HG03378 (cell line): ENCODE data around the gene CCDC186.
"Not testable (repeated sequence)": the region's sequence is repeated elsewhere in the genome, so short reads cannot be mapped to it uniquely, and the experiment has no call there.

Source experiments
- ATAC-seq: cut with Tn5 transposase; IDR thresholded peaks from one replicate; pipeline ENCODE4 v1.9.1; 2021; ENCODE audit warnings: mild to moderate bottlenecking, moderate library complexity; ENCODE audit not compliant: unreplicated experiment

CCDC186 gene

DNA sequence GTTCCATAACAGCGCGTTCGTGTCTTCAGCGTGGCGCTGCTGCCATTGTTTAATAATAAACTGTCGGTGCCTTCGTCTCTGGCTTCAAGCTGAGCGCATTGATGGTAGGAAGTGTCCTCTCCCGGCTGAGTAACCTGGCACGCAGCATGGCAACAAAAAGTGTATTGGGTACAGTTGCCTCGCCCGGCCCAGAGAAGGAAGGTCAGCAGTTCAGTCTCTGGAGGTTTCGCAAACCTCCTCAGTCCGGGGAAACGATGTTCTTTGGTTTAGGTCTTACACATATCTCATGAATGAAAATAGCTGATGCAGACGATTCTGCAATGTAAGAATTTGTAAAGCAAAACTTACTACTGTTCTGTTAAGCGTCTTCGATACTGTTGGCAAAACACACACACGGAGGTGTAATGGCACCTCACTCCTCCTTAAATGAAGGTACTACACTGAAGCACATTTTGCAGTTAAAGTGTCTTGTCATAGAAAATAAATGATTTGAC is 739 bp upstream of the CCDC186 start:
- ATAC-seq: peak; percentile 19

DNA sequence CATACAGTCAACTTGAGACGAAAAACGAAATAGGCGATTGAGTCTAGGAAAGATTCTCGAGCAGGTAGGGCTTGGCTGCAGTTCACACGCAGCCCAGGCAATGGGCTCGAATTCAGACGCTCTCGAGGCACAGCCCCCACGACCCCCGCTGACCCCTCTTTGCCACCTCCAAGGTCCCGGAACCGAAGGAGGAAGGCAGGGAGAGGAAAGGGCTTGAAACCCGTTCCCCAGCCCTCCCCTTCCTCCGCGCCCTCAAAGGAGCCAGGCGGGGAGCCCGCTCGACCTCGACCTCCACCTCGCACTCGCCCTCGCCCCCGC is 441 bp downstream of the CCDC186 start:
- no peak for ATAC-seq

DNA sequence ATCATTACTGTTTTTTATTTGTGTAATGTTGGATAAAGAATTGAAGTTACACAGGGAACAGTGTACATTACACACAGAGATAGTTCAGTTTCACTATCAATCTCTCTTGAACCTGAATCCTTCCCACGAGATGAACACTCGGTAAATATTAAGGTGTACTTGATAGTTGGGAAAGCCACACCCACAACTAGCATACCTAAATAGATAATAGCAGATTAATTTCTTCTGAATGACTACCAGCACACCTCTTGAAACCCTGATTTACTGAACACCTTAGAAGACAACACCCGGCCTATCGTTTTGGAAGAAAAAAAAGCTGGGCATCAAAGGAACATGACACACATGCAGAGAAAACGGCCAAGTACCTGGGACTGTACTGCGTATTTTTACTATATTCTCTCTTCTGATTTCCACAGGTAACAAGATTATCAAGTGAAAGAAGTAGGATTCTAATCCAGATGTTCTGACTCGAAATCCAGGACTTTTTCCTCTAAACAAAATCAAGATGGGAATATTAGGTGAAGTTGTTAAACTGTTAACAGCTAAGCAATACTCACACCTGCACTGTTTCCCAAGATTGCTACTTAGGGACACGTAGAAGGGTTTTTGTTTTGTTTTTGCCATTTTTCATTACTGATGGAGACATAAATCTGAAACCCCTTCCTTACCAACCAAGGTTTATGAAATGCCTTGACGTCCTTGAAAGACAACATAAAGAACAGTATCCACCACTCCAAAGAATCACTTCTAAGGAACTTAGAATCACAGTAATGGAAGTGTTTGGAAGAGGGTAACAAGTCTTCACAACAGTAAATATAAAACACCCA is 1.0 kb downstream of the CCDC186 start:
- ATAC-seq: no peak

DNA sequence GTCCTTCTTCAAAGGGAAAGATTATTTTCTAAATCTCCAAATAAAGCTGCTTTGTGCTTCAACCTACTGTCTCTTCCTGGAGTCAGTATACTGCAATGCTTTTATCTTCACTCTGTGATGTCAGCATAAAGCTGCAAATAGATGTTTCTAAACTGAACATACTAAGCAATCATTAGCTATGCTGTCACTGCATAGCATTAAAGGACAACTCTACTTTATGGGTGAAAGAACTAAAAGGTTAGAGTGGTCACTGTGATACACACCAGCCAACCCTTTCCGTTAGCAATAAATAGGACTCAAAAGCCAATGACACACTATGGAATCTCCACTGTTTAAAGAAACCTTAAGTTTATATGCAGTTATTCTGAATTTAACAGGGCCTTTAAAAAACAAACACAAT is 1.8 kb downstream of the CCDC186 start:
- no peak for ATAC-seq

DNA sequence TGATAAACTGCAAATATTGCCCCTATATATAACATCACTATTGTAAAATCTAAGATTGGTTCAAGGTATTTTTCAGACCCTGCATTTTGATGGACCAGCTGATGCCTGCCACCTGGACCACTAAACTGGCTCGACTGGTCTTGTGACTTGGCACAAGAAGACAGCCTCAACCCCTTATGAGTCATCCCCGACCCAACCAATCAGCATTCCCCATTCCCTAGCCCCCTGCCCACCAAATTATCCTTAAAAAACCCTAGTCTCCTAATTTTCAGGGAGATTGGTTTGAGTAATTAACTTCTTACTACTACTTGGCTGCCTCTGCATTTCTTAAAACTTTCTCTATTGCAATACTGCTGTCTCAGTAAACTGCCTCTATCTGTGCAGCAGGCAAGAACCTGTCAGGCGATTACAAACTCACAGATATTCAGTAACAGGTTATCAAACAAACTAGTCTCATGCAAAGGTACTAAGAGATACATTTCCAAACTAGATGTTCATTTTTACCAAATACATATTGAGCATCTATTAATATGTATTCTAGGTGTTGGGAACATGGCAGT is 5.5 kb downstream of the CCDC186 start:
- no peak for ATAC-seq

DNA sequence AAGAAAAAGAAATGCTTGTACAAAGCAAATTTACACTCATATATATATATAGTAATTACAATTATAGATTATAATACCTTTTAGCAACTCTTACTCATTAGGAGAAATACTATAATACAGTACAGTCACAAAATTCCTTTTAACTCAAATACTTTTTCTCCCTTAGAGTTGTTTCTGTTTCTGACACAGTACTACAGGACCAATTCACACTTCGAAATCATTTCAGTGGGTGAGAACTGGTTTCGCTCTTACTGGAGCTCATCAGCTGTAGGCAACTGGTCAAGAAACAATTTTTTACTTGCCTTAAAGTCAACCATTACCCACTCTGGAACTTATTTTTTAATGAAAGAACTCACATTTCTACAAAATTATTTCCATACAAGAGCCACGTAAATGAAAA is 6.0 kb downstream of the CCDC186 start:
- ATAC-seq: no peak

DNA sequence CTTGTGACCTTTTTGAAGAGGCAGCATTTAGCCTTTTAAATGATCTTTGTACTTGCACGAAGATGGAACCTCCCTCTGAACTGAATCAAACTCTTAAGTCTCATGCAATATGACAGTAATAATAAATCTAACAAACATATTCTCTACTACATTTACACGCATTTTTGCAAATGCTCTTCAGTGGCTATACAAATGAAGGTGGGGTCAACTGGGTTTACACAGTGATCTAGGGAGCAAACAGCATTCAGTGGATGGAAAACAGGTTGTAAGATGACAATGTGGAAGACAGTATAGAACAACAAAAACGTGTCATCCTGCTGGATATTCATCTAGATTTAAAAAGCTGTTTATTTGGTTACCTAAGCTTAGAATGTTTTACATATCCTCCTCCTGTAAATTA is 7.5 kb downstream of the CCDC186 start:
- ATAC-seq: no peak

DNA sequence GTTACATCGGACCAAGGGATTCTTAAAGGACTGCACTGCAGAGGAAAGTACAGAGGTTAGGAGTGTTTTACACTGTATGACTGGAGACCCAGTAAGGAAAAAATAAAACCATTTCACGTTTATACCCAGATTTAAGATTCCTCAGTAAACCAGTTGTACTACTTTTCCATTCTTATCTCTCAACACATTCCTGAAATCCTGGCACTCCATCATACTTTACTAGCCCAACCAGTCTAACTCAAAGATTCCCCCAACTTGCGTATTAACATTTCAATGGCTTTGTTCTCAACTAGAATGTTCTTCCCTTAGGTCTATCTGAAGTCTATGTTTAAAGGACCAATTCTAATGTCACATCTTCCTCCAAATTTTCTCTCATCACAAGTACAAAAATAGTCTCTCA is 8.0 kb downstream of the CCDC186 start:
- ATAC-seq: no peak

DNA sequence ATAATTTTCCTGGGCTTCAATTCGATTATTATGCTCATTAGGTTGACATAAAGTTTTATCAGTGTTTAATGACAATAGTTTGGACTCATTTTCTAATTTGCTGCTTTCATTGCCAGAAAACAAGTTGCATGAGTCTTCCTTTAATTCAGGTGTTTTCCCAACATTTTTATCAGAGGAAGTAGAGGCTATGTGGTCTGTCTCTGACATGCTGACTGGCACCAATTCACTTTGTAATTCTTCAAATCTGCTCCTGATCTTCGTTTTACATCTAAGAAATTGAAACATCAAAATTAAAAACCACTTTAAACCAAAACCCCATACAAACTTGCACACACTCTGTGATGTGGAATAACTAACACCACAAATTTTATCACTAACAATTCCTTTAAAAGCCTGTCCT is 10.9 kb downstream of the CCDC186 start:
- ATAC-seq: no peak

DNA sequence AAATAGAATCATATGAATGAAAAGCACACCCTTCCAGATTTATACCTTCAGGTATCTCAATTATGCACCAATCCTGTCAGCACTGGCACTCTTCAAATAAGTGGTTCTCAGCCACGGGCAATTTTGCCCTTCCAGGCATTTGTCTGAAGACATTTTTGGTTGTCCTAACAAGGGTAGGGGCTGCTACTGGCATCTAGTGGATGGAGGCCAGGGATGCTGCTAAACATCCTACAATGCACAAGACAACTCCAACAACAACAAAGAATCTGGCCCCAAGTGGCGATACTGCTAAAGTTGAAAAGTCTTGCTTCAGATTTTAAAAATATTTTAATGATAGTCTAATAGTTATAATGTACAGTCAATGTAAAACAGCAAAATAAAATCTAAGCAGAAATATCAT is 16.1 kb downstream of the CCDC186 start:
- ATAC-seq: no peak

DNA sequence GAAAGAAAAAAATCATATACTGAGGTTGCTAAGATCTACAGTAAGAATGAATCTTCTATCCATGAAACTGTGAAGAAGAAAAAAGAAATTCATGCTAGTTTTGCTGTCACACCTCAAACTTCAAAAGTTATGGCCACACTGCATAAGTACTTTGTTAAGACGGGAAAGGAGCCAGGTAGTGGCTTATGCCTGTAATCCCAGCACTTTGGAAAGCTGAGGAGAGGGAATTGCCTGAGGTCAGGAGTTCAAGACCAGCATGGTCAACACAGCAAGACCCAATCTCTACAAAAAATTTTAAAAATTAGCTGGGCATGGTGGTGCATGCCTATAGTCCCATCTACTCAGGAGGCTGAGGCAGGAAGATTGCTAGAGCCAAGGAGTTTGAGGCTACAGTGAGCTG is 22.1 kb downstream of the CCDC186 start:
- ATAC-seq: no peak

DNA sequence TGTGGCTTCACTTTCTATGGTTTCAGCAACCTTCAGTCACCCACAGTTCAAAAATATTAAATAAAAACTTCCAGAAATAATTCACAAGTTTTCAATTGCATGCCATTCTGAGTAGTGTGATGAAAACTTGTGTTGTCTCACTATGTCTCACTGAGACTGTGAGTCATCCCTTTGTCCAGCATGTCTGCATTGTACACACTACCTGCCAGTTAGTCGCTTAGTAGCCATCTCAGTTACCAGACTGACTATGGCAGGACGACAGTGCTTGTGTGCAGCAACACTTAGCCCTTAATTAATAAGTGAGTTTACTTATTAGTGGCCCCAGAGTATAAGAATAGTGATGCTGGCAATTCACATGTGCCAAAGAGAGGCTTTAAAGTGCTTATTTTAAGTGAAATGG is 22.5 kb downstream of the CCDC186 start:
- no peak for ATAC-seq

DNA sequence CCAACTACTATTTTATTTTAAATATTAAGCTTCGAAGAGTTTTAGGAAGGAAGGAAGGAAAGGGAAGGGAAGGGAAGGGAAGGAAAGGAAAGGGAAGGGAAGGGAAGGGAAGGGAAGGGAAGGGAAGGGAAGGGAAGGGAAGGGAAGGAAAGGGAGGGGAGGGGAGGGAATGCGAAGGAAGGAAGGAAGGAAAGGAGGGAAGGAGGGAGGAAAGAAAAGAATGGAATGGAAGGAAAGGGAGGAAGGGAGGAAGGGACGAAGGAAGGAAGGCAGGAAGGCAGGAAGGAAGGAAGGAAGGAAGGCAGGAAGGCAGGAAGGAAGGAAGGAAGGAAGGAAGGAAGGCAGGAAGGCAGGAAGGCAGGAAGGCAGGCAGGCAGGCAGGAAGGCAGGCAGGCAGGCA is 24.5 kb downstream of the CCDC186 start:
- not testable (repeated sequence) for ATAC-seq

DNA sequence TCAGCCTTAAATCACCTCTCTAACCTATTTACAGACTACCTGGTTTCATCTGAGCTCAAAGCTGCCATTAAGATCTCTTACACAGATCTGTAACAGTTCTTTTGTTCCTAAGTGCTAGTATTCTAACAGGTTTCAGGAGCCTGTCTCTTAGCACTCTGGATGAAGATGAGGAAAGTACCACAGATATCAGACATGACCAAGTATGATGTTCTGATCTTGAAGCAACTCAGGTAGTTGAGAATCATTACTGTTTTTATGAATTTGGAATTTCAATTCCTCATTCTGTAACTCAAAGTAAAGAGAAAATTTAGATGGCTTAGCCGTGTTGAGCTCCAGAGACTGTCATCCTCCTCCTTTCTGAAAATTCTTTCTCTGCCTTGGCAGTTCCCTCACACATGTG is 30.8 kb downstream of the CCDC186 start:
- no peak for ATAC-seq

DNA sequence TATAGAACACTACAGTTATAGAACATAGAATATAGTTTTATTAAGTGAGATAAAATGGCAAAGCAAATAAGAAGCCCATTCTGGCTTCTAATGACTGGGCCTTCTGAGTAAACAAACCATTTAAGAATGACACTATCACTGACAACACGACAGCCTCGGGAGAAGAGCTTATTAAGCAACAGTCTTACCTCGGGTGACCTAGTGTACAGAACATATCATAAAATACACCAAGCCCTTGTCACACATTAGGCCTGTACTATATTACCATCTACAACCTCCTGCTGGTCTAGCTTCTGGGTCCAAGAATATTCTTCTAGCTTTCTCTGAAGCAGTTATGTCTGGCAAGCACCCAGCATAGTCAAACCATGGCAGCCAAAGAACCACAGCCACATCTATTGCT is 32.0 kb downstream of the CCDC186 start:
- no peak for ATAC-seq

DNA sequence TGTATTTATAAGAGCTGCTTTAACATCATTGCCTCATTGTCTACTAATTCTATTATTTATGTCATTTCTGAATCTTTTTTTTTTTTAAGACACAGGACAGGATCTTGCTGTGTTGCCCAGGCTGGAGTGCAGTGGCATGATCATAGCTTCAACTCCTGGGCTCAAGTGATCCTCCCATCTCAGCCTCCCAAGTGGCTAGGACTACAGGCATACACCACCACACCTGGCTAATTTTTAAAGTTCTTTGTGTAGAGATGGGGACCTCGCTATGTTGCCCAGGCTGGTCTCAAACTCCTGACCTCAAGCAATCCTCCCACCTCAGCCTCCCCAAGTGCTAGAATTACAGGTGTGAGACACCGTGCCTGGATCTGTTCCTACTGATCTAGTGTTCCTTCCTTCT is 33.2 kb downstream of the CCDC186 start:
- ATAC-seq: not testable (repeated sequence)

DNA sequence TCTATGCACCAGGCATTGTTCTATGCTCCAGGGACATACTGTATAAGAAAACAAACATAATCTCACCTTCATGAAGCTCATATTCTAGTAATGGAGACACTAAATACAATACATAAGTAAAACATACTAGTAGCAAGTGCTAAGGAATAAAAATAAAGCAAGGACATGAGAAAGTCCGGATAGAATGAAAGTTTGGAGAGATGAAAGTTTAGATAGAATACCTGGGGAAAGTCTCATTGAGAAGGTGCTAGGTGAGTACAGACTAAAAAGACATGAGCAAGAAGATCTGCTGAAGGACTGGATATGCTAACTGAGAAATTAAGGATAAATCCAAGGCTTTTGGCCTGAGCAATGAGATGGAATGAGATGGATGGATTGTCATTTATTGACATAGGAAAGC is 34.0 kb downstream of the CCDC186 start:
- no peak for ATAC-seq

DNA sequence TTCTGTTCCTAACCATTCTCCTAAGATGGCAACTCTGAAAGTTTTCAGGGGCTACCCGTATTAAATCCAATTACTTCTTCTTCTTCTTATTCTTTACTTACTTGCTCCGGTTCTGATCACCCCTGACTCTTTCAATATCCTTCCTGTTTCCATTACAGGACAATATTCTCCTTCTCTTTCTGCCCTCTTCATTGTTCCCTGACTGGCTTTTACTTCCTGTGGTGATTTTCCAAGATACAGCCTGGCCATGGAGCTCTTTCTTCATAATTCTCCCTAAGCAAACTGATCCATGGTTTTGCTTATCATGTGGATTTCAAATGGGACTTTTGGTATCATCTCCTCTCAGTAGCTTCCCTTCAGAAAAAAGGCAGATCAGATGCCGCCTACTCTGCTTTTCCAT is 35.4 kb downstream of the CCDC186 start:
- no peak for ATAC-seq

DNA sequence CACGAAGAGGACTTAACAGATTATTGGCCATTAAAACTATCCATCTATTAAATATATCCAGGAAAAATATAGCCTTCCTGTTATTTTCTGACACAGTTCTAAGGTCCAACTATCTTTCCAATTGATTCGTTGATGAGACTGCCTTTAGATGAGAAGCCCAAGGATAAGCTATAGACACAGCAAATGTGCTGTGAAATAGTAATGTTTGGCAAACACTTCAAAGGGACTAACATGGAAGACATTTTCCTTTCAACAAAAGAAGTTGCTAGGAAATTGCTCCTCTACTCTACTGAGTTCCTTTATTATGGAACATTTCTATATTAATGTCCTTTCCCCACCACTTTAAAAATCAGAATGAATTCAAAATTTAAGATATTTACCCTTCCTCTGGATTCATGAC is 38.5 kb downstream of the CCDC186 start:
- no peak for ATAC-seq

DNA sequence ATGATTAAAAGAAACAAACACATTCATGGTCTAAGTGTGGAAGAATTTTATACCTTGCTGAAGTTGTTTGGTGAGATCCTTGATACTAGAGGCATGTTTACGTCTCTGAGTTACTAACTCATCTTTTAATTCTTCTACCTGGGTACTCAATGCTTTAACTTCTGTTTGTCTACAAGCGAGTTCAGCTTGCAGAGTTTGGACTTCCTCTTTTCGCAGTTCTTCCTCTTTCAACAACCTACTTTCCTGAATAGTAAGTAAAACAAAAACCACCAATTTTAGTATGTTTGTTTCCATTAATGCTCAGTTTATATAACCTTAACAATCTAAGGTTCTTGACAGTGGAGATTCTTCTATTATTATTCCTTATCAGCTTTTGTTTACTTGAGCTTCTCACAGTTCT is 42.9 kb downstream of the CCDC186 start:
- ATAC-seq: peak; percentile 85

DNA sequence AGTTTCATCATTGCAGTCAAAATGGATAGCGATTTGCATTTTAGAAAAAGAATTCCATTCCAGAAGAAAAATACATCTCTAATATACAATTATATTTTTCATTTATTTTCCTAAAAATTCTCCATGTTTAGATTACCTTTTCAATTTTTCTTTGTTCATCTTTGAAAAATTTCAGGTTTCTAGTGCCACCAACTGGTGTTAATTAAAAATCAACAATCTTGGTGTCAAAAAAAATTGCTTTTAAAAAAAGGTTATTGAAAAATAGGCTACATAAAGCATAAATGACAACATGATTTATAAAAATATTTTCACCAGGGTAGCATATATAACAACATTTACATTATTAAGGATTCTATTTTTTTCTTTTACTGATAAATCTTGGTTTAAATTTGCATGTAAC is 53.0 kb downstream of the CCDC186 start:
- ATAC-seq: no peak

DNA sequence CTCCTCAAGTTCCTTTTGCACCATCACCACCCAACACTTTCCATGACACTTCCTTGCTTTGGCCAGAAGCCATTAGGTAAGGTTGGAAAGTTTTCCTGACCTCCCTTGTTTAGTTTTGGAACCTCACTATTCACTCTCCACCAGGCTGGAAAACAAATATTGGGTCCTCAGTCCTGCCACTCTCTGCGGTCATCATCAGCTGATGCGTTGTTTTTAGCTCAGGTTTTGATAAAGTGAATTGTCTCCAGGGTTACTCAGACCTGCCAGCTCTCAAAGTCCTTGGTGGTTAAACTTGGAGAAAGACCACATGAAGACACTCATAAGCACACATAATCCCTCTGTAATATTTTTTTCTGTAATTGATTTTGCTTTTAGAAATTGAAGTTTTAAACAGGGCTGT is 55.5 kb downstream of the CCDC186 start:
- ATAC-seq: no peak

DNA sequence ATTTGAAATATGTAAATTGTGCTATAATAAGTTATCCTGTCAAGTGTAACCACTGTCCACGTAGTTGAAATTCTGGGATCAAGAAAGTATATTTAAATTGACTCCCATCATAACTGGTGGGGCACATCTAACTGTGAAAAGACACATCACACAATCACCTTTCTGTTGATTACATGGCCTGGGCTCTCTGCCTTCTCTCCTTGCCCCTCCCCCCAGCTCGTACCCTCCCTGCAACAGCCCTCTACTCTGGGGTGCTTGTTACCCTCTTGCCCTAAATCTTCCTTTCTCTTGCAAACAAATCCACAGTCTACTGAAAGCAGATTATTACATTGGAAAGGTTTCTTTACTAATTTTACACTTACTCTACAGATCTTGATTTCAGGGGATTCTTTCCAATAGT is 56.3 kb downstream of the CCDC186 start:
- ATAC-seq: no peak
